GM12878 (cell line): Measurements from ENCODE around the gene MARCHF9. TPM values are rescaled to one million over a fixed set of nuclear protein-coding genes. Genes with fewer than 3 reads are reported as not detected.

Experiments used
- BACH1 ChIP-seq: fragments of 450-650 bp; IDR thresholded peaks from 2 replicates; pipeline ENCODE4 v1.6.1; 2017; ENCODE audit warnings: mild to moderate bottlenecking, borderline replicate concordance
- BCL11A ChIP-seq: IDR thresholded peaks from 2 replicates; pipeline ENCODE4 v1.6.1; 2011; ENCODE audit warnings: low read depth, low read length
- CREM ChIP-seq: IDR thresholded peaks from 2 replicates; pipeline ENCODE4 v1.6.1; 2014; ENCODE audit warnings: antibody characterized with exemption, low read depth
- DPF2 ChIP-seq: fragments of 450-650 bp; IDR thresholded peaks from 2 replicates; pipeline ENCODE4 v1.6.1; 2017; ENCODE audit warnings: mild to moderate bottlenecking
- E4F1 ChIP-seq: fragments of 450-650 bp; IDR thresholded peaks from 2 replicates; pipeline ENCODE4 v1.6.1; 2018; ENCODE audit warnings: borderline replicate concordance, mild to moderate bottlenecking; ENCODE audit not compliant: partially characterized antibody
- KAT2A ChIP-seq: conservative IDR thresholded peaks from 2 replicates; pipeline ENCODE4 v1.6.1; 2011; ENCODE audit warnings: low read depth, low read length; ENCODE audit not compliant: control insufficient read depth
- KLF5 ChIP-seq: fragments of 450-650 bp; IDR thresholded peaks from 2 replicates; pipeline ENCODE4 v1.6.1; 2014; ENCODE audit warnings: mild to moderate bottlenecking; ENCODE audit not compliant: partially characterized antibody
- MXI1 ChIP-seq: fragments of 150-350 bp; IDR thresholded peaks from 2 replicates; pipeline ENCODE4 v1.6.1; 2011; ENCODE audit warnings: low read depth, mild to moderate bottlenecking, inconsistent platforms, low read length, improper control_type of control experiment
- NKRF ChIP-seq: fragments of 450-650 bp; conservative IDR thresholded peaks from 2 replicates; pipeline ENCODE4 v1.6.1; 2017; ENCODE audit warnings: mild to moderate bottlenecking, moderate library complexity
- PML ChIP-seq: IDR thresholded peaks from 2 replicates; pipeline ENCODE4 v1.6.1; 2012; ENCODE audit warnings: low read length, inconsistent platforms
- POLR2A ChIP-seq: IDR thresholded peaks from 2 replicates; pipeline ENCODE4 v1.6.1; 2011; ENCODE audit warnings: low read depth, mild to moderate bottlenecking, low read length
- POLR2AphosphoS2 ChIP-seq: IDR thresholded peaks from 2 replicates; pipeline ENCODE4 v1.6.1; 2011; ENCODE audit warnings: low read depth, mild to moderate bottlenecking, low read length, improper control_type of control experiment, moderate library complexity
- RAD21 ChIP-seq: IDR thresholded peaks from 2 replicates; pipeline ENCODE4 v1.6.1; 2011; ENCODE audit warnings: mild to moderate bottlenecking, low read depth, low read length, moderate library complexity; ENCODE audit not compliant: insufficient read depth
- RAD51 ChIP-seq: fragments of 450-650 bp; IDR thresholded peaks from 2 replicates; pipeline ENCODE4 v1.6.1; 2016; ENCODE audit warnings: moderate library complexity, mild to moderate bottlenecking, inconsistent platforms
- SIX5 ChIP-seq: IDR thresholded peaks from 2 replicates; pipeline ENCODE4 v1.6.1; 2011; ENCODE audit warnings: mild to moderate bottlenecking, low read depth, low read length, moderate library complexity; ENCODE audit not compliant: severe bottlenecking
- STAT1 ChIP-seq: fragments of 450-650 bp; conservative IDR thresholded peaks from 2 replicates; pipeline ENCODE4 v1.6.1; 2014; ENCODE audit warnings: antibody characterized with exemption, mild to moderate bottlenecking
- ZNF24 ChIP-seq: fragments of 450-650 bp; IDR thresholded peaks from 2 replicates; pipeline ENCODE4 v1.6.1; 2017; ENCODE audit warnings: antibody characterized with exemption, mild to moderate bottlenecking
- ZNF592 ChIP-seq: fragments of 450-650 bp; IDR thresholded peaks from 2 replicates; pipeline ENCODE4 v1.6.1; 2017; ENCODE audit warnings: mild to moderate bottlenecking, moderate library complexity
- polyA plus RNA-seq, 11 experiments: library from polyadenylated mRNA; depleted of rRNA in 4 of 11; unstranded in 6 of 11; stranded (reverse) in 5 of 11; fragments of >200 nt; fragmentation: Nextera tagmentation in 4 of 11; fragmentation: Illumina TruSeq in 1 of 11; extraction: Ambion mirVana in 4 of 11; extraction: Trizol in 1 of 11; gene quantifications; 1 replicate in 1 of 11; 2 replicates in 10 of 11; pipeline versions ENCODE4 v1.2.1 to v1.2.3, GENCODE V29; 2011 to 2016; ENCODE audit warnings: inconsistent platforms in 2 of 11, missing spikeins in 2 of 11, low read depth in 1 of 11
- total RNA-seq, 4 experiments: library from RNA; depleted of rRNA in 3 of 4; stranded (reverse); fragments of >200 nt in 3 of 4; fragmentation: Illumina TruSeq in 1 of 4; extraction: Trizol in 1 of 4; gene quantifications; 2 replicates each; pipeline versions ENCODE4 v1.2.1 to v1.2.3, GENCODE V29; 2013 to 2021
- TF ChIP-seq, protein P1 (sequence below): fragments of 450-650 bp; IDR thresholded peaks from 2 replicates; pipeline ENCODE4 v1.6.1; 2017; ENCODE audit warnings: antibody characterized with exemption, mild to moderate bottlenecking, moderate library complexity

The MARCHF9 gene
- total and polyA plus RNA-seq, 10 of the 15 experiments (the other 5 are each of a cell fraction or from before 2014, with no cell fraction given): 2.4 to 29.3 (median 13.0) TPM

GRCh38 chr12:57782608-57783465, 27.9 kb downstream of the MARCHF9 start, which contains the start of gene TSFM (continued):
- peak; percentile 88 for TF ChIP-seq NKRF
- TF ChIP-seq RAD21: peak; percentile 27; the same call in 1 of the 2 replicates
- TF ChIP-seq E4F1: peak; percentile 61
- TF ChIP-seq MXI1: peak; percentile 97
- peak; percentile 92; the same call in 1 of the 2 replicates for TF ChIP-seq PML
- TF ChIP-seq DPF2: no peak
- no peak for TF ChIP-seq KAT2A
- no peak for TF ChIP-seq RAD51
- peak; percentile 98 for TF ChIP-seq CREM
- TF ChIP-seq ZNF24: peak; percentile 43; the same call in 1 of the 2 replicates
- peak; percentile 64 for TF ChIP-seq SIX5
- TF ChIP-seq BCL11A: no peak
- TF ChIP-seq POLR2A: peak; percentile 96
- peak; percentile 77; the same call in 1 of the 2 replicates for TF ChIP-seq STAT1
- TF ChIP-seq KLF5: peak; percentile 68
- TF ChIP-seq POLR2AphosphoS2: peak; percentile 74; the same call in 1 of the 2 replicates
- peak; percentile 77 for TF ChIP-seq BACH1
- TF ChIP-seq, protein P1, sequence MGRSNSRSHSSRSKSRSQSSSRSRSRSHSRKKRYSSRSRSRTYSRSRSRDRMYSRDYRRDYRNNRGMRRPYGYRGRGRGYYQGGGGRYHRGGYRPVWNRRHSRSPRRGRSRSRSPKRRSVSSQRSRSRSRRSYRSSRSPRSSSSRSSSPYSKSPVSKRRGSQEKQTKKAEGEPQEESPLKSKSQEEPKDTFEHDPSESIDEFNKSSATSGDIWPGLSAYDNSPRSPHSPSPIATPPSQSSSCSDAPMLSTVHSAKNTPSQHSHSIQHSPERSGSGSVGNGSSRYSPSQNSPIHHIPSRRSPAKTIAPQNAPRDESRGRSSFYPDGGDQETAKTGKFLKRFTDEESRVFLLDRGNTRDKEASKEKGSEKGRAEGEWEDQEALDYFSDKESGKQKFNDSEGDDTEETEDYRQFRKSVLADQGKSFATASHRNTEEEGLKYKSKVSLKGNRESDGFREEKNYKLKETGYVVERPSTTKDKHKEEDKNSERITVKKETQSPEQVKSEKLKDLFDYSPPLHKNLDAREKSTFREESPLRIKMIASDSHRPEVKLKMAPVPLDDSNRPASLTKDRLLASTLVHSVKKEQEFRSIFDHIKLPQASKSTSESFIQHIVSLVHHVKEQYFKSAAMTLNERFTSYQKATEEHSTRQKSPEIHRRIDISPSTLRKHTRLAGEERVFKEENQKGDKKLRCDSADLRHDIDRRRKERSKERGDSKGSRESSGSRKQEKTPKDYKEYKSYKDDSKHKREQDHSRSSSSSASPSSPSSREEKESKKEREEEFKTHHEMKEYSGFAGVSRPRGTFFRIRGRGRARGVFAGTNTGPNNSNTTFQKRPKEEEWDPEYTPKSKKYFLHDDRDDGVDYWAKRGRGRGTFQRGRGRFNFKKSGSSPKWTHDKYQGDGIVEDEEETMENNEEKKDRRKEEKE: no peak
- no peak for TF ChIP-seq ZNF592
